ENCODE data around the gene ITGA2.

DNA sequence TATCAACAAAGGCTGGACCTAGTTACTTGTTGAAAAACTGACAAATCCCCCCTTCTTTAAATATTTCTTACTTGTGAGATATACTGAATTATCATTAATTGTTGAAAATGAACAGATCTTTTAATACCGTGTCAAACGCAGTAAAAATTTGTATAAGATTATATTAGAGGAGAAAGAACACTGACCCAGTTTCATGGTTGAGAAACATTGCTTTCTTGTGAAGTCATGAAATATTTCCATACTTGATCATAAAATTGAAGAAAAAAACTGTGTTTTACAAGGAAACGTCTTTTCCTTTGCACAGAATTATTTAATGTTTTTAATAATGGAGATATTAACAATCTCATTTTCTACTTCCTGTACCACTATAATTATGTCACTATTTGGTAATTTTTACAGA is 74.6 kb downstream of the ITGA2 start:
- TF ChIP-seq, protein P1, sequence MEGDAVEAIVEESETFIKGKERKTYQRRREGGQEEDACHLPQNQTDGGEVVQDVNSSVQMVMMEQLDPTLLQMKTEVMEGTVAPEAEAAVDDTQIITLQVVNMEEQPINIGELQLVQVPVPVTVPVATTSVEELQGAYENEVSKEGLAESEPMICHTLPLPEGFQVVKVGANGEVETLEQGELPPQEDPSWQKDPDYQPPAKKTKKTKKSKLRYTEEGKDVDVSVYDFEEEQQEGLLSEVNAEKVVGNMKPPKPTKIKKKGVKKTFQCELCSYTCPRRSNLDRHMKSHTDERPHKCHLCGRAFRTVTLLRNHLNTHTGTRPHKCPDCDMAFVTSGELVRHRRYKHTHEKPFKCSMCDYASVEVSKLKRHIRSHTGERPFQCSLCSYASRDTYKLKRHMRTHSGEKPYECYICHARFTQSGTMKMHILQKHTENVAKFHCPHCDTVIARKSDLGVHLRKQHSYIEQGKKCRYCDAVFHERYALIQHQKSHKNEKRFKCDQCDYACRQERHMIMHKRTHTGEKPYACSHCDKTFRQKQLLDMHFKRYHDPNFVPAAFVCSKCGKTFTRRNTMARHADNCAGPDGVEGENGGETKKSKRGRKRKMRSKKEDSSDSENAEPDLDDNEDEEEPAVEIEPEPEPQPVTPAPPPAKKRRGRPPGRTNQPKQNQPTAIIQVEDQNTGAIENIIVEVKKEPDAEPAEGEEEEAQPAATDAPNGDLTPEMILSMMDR (IDR thresholded peaks at IDR 0.05), result no peak
- TF ChIP-seq POLR2A (IDR thresholded peaks at IDR 0.05), result no peak

Measured in thyroid gland (tissue), 4 donors.